HEK293T (cell line): ENCODE measurements around the gene NPAS3.

Source experiments
- CTBP1 ChIP-seq: fragments of 450-650 bp; IDR thresholded peaks from 2 replicates; pipeline ENCODE4 v1.6.1; 2016; ENCODE audit warnings: borderline replicate concordance
- FOXA1 ChIP-seq: fragments of 450-650 bp; IDR thresholded peaks from 2 replicates; pipeline ENCODE4 v1.6.1; 2016; ENCODE audit warnings: mild to moderate bottlenecking
- FOXK2 ChIP-seq: fragments of 450-650 bp; IDR thresholded peaks from 2 replicates; pipeline ENCODE4 v1.6.1; 2016; ENCODE audit warnings: mild to moderate bottlenecking
- SP1 ChIP-seq: fragments of 450-650 bp; IDR thresholded peaks from 2 replicates; pipeline ENCODE4 v1.6.1; 2017
- TF ChIP-seq, protein P1 (sequence below): fragments of 450-650 bp; IDR thresholded peaks from 2 replicates; pipeline ENCODE4 v1.6.1; 2016

DNA sequence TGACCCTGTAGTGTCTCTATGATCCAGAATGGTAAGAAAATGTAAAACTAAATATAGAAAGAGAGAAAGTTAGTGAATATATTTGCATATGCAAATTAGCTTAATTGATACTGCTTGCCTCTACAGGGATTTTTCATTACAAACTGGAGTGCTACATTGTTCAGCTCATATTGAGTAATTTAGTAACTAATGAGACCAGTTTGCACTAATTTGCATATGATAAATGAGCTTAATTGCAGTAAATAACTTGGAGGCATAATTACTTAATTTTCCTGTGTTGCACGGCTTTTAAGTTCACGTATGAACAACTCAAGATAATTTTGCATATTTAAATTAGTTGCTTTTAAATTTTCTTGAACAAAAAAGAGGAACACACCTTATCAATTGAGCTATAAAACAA is 436.5 kb downstream of the NPAS3 start:
- TF ChIP-seq FOXA1 (no peak), CTBP1 (no peak), SP1 (no peak), FOXK2 (no peak)
- TF ChIP-seq, protein P1, sequence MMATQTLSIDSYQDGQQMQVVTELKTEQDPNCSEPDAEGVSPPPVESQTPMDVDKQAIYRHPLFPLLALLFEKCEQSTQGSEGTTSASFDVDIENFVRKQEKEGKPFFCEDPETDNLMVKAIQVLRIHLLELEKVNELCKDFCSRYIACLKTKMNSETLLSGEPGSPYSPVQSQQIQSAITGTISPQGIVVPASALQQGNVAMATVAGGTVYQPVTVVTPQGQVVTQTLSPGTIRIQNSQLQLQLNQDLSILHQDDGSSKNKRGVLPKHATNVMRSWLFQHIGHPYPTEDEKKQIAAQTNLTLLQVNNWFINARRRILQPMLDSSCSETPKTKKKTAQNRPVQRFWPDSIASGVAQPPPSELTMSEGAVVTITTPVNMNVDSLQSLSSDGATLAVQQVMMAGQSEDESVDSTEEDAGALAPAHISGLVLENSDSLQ, result no peak
